Epithelial cell of proximal tubule (primary cell): ENCODE results near the gene HMGB4. TPM values are rescaled to one million over a fixed set of nuclear protein-coding genes. Genes with fewer than 3 reads are reported as not detected.

ENCODE experiments used
- DNase-seq: peaks from one replicate; pipeline ENCODE4 v3.0.0-alpha.2; 2011; ENCODE audit warnings: low read depth
- H3K4me3 ChIP-seq: 2 replicates; pipeline ENCODE4 v1.5.1; 2011; ENCODE audit warnings: low read depth, mild to moderate bottlenecking, low read length
- CTCF ChIP-seq: conservative IDR thresholded peaks from 2 replicates; pipeline ENCODE4 v1.5.1; 2012; ENCODE audit warnings: low read depth, mild to moderate bottlenecking, low read length
- total RNA-seq: library from RNA; depleted of rRNA; stranded (reverse); fragments of >200 nt; gene quantifications from 2 replicates; pipeline ENCODE4 v1.2.3, GENCODE V29; 2015

The HMGB4 gene
- not detected in 2 replicates for total RNA-seq

GRCh38 chr1:33863779-33864178, at the start of gene HMGB4:
TSS of gene HMGB4 (plus strand) at chr1:33864079. CDS start at chr1:33864192, 113 bp downstream.
- TF ChIP-seq CTCF: no peak
- DNase-seq: no peak

GRCh38 chr1:33814166-33814565, 49.7 kb upstream of the HMGB4 start:
- H3K4me3 ChIP-seq: no peak overlapping the region
- no peak for TF ChIP-seq CTCF
- no peak for DNase-seq

More at GRCh38 chr1:33863779-33864178, at the start of gene HMGB4:
- no peak within 1 kb of the TSS for H3K4me3 ChIP-seq

- no peak overlapping the region for H3K4me3 ChIP-seq
- DNase-seq: no peak
- TF ChIP-seq CTCF: no peak
Measured at GRCh38 chr1:33815061-33815460, 48.8 kb upstream of the HMGB4 start.

- no peak overlapping the region for H3K4me3 ChIP-seq
- DNase-seq: no peak
- no peak for TF ChIP-seq CTCF
Measured at GRCh38 chr1:33818071-33818470, 45.8 kb upstream of the HMGB4 start.

- no peak overlapping the region for H3K4me3 ChIP-seq
- TF ChIP-seq CTCF: no peak
- DNase-seq: no peak
Measured at GRCh38 chr1:33819290-33819912, 44.5 kb upstream of the HMGB4 start.

- DNase-seq: no peak
- no peak overlapping the region for H3K4me3 ChIP-seq
- TF ChIP-seq CTCF: no peak
Measured at GRCh38 chr1:33819913-33820311, 44.0 kb upstream of the HMGB4 start.

- DNase-seq: no peak
- no peak for TF ChIP-seq CTCF
- no peak overlapping the region for H3K4me3 ChIP-seq
Measured at GRCh38 chr1:33820804-33821203, 43.1 kb upstream of the HMGB4 start.
